ENCODE measurements around the gene INSRR.

DNA sequence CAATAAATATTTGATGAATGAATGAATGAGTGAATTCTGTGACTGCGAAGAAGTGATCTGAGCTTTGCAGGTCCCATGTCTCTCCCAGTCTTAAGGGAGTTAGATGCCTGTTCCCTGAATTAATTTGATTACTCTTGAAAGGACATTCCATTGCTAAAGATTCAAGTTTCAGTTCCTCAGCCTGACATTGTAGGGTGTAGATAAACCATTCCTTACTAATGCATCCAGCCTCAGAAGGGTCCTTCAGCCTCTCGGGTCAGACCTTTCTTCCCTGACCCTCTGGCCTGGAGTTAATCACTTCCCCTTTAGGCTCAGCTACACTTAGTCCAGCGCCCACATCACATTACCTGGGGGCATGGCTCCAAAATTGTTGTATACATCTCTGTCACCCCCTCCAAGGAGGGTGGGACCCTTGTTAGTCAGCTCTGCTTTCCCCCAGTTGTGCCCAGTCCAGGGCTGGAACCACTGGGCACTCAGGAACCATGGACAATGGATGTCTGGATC, 2.6 kb downstream of the INSRR start:
- TF ChIP-seq, protein P1, sequence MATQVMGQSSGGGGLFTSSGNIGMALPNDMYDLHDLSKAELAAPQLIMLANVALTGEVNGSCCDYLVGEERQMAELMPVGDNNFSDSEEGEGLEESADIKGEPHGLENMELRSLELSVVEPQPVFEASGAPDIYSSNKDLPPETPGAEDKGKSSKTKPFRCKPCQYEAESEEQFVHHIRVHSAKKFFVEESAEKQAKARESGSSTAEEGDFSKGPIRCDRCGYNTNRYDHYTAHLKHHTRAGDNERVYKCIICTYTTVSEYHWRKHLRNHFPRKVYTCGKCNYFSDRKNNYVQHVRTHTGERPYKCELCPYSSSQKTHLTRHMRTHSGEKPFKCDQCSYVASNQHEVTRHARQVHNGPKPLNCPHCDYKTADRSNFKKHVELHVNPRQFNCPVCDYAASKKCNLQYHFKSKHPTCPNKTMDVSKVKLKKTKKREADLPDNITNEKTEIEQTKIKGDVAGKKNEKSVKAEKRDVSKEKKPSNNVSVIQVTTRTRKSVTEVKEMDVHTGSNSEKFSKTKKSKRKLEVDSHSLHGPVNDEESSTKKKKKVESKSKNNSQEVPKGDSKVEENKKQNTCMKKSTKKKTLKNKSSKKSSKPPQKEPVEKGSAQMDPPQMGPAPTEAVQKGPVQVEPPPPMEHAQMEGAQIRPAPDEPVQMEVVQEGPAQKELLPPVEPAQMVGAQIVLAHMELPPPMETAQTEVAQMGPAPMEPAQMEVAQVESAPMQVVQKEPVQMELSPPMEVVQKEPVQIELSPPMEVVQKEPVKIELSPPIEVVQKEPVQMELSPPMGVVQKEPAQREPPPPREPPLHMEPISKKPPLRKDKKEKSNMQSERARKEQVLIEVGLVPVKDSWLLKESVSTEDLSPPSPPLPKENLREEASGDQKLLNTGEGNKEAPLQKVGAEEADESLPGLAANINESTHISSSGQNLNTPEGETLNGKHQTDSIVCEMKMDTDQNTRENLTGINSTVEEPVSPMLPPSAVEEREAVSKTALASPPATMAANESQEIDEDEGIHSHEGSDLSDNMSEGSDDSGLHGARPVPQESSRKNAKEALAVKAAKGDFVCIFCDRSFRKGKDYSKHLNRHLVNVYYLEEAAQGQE (IDR thresholded peaks at IDR 0.05; ENCODE audit: low read depth): no peak
- TF ChIP-seq CEBPB (IDR thresholded peaks at IDR 0.05): no peak
- TF ChIP-seq EP300 (IDR thresholded peaks at IDR 0.05; ENCODE audit: borderline replicate concordance): no peak
- TF ChIP-seq TCF12 (IDR thresholded peaks at IDR 0.05; ENCODE audit: low read depth): no peak
- no peak for TF ChIP-seq YY1 (IDR thresholded peaks at IDR 0.05; ENCODE audit: low read depth)
- no peak for TF ChIP-seq NFIC (IDR thresholded peaks at IDR 0.05)
- no peak for TF ChIP-seq FOXM1 (IDR thresholded peaks at IDR 0.05; ENCODE audit: borderline replicate concordance, low read depth)
- no peak for TF ChIP-seq CREB1 (IDR thresholded peaks at IDR 0.05; ENCODE audit: low read depth)
- TF ChIP-seq, protein P2, sequence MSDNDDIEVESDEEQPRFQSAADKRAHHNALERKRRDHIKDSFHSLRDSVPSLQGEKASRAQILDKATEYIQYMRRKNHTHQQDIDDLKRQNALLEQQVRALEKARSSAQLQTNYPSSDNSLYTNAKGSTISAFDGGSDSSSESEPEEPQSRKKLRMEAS (IDR thresholded peaks at IDR 0.05): no peak
- TF ChIP-seq TAF1 (IDR thresholded peaks at IDR 0.05; ENCODE audit: low read depth): no peak
- TF ChIP-seq RAD21 (IDR thresholded peaks at IDR 0.05; ENCODE audit: low read depth): no peak
- TF ChIP-seq EGR1 (IDR thresholded peaks at IDR 0.05): no peak
